ENCODE measurements around the gene CTPS2. TPM values are rescaled to one million over a fixed set of nuclear protein-coding genes. Genes with fewer than 3 reads are reported as not detected.

CTPS2 gene
- total RNA-seq, 1 donor from 2014 or later, result 16.4 TPM

DNA sequence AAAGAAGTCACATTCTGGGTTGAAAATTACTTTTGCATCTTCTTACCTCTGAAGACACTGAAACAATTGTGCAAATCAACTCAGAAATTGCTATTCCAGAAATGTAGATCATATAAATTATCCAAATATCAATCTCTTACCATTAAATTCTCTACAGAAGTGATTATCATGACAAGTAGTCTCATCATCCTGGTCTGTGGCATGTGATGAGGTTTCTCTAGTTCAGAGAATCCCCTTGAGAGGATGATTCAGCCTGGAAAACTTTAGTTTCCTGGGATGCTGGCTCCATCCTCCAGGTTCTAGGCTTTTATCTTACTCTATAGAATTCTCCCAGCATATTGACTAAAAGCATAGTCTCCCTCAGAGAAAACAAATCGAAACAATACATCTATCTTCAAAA, 138.7 kb downstream of the CTPS2 start:
- no peak for DNase-seq (ENCODE audit: low read depth)
- no peak overlapping the region for H3K4me3 ChIP-seq (ENCODE audit: low read depth, low read length)
- TF ChIP-seq, protein P1, sequence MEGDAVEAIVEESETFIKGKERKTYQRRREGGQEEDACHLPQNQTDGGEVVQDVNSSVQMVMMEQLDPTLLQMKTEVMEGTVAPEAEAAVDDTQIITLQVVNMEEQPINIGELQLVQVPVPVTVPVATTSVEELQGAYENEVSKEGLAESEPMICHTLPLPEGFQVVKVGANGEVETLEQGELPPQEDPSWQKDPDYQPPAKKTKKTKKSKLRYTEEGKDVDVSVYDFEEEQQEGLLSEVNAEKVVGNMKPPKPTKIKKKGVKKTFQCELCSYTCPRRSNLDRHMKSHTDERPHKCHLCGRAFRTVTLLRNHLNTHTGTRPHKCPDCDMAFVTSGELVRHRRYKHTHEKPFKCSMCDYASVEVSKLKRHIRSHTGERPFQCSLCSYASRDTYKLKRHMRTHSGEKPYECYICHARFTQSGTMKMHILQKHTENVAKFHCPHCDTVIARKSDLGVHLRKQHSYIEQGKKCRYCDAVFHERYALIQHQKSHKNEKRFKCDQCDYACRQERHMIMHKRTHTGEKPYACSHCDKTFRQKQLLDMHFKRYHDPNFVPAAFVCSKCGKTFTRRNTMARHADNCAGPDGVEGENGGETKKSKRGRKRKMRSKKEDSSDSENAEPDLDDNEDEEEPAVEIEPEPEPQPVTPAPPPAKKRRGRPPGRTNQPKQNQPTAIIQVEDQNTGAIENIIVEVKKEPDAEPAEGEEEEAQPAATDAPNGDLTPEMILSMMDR (conservative IDR thresholded peaks at IDR 0.05; ENCODE audit: low read depth, low read length), result no peak

DNA sequence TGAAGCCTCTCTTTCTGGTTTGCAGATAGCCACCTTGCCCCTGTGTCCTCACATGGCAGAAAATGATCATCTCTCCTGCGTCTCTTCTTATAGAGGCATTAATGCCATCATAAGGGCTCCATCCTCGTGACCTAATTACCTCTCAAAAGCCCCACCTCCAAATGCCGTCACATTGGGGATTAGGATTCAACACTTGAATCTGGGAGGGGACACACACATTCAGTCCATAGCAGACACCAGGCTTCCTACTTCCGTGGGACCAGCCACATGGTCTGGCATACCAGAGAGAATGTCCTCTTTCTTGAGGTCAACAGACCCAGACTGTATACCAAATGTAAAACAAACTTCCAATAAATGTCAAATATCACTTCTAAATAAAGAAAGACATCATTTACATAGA, 144.8 kb downstream of the CTPS2 start:
- TF ChIP-seq, protein P1 (conservative IDR thresholded peaks at IDR 0.05; ENCODE audit: low read depth, low read length), result no peak
- no peak for DNase-seq (ENCODE audit: low read depth)
- H3K4me3 ChIP-seq (ENCODE audit: low read depth, low read length), result no peak overlapping the region

DNA sequence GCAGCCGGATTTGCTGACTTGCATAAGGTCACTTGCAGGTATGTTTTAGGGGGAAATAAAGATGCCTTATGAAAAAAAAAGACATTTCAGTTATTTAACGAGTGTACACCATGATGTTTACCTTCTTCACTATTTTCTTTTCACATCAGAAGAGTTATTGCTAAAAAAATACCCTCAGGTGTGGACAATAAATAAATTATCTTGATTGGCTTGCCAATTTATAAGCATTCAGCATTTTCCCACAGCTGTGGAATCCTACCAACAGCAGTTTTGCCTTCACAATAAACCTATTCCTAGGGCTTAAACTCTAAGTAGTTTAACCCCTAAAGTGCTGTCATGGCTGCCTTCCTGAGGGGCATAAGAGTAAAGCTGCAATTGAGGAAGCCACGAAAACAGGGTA, 145.9 kb downstream of the CTPS2 start:
- DNase-seq (ENCODE audit: low read depth), result no peak
- TF ChIP-seq, protein P1 (conservative IDR thresholded peaks at IDR 0.05; ENCODE audit: low read depth, low read length), result no peak
- no peak overlapping the region for H3K4me3 ChIP-seq (ENCODE audit: low read depth, low read length)

DNA sequence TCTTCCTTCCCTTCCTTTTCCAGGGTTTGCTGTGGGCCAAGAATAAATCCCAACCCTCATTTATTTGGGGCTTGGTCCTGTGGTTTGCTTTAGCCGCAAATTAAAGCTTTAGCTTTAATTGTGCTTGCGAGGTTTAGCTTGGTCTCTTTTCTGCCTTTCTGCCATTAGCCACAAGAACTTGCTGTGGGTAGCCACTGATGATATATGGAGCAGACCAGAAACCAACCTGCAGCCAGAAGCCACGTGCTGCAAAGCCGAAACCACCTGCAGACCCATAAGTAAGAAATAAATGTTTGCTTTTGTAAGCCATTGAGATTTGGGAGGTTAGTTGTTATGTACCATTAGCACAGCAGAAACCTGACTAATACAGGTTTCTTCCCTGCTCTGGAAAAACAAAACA, 152.3 kb downstream of the CTPS2 start:
- H3K4me3 ChIP-seq (ENCODE audit: low read depth, low read length), result no peak overlapping the region
- no peak for DNase-seq (ENCODE audit: low read depth)
- TF ChIP-seq, protein P1 (conservative IDR thresholded peaks at IDR 0.05; ENCODE audit: low read depth, low read length), result no peak

DNA sequence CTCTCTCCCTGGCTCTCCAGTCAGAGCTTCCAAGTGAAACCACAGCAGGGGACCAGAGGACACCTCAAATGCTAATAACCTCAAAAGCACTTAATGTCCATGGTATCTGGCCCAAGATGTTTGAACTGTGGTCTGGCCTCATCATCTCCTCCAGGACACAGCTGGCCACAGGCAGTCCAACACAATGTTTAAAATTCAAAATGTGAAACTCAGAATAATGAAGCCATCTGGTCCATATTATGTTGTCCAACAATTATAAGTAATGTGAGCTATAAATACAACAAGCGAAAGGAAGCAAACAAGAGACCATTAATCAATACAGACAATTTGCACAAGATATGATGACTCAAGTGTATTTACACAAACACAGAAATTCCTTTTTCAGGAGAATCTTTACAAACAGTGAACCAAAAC, 153.3 kb downstream of the CTPS2 start:
- TF ChIP-seq, protein P1 (conservative IDR thresholded peaks at IDR 0.05; ENCODE audit: low read depth, low read length), result no peak
- DNase-seq (ENCODE audit: low read depth), result no peak
- H3K4me3 ChIP-seq (ENCODE audit: low read depth, low read length), result no peak overlapping the region

DNA sequence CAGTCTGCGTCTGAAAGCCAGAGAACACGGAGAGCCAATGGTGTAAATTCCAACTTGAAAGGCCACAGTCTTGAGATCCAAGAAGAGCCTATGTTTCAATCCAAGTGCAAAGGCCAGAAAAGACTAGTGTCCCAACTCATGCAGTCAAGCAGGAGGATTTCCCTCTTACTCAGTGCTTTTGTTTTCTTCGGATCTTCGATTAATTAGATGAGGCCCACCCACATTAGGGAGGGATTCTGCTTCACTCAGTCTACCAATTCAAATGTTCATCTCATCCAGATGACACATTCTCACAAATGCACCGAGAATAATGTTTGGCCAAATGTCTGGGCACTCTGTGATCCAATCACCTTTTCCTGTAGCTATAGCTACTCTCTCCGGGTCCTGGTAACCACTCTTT, 154.0 kb downstream of the CTPS2 start:
- no peak for DNase-seq (ENCODE audit: low read depth)
- TF ChIP-seq, protein P1 (conservative IDR thresholded peaks at IDR 0.05; ENCODE audit: low read depth, low read length), result no peak
- H3K4me3 ChIP-seq (ENCODE audit: low read depth, low read length), result no peak overlapping the region

DNA sequence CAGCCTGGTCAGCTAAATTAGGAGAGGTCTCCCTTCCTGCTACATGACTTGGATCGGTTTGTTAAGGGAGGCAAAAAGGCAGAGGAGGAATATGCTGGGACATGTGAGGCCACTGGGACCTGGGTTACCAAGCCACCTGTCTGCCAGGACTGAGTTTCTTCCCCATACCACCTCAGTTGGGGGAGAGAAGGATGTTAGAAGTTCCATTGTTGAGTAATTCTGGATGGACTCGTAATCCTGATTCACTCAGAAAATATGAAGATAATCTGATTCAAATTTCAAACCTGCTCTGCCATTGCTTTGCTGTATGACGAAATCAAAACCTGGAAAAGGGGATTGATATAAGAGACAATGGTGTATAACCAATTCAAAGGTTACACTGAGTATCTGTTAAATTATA, 159.9 kb downstream of the CTPS2 start:
- no peak overlapping the region for H3K4me3 ChIP-seq (ENCODE audit: low read depth, low read length)
- TF ChIP-seq, protein P1 (conservative IDR thresholded peaks at IDR 0.05; ENCODE audit: low read depth, low read length), result no peak
- DNase-seq (ENCODE audit: low read depth), result no peak
